ENCODE results near the gene HOXA9. TPM values are rescaled to one million over a fixed set of nuclear protein-coding genes. Genes with fewer than 3 reads are reported as not detected.
A peak's percentile ranks its signal among the peaks of the same experiment; 100 is the strongest.

Gene HOXA9
- total and polyA plus RNA-seq, 7 donors, result 13.0 to 35.7 (median 21.6) TPM

GRCh38 chr7:27164045-27164366, 1.3 kb downstream of the HOXA9 start:
- 4 to 17% methylated on average over 12 of the region's 12 CpGs for WGBS, 2 donors
- no peak for TF ChIP-seq POLR2AphosphoS5 (IDR thresholded peaks at IDR 0.05)
- no peak for TF ChIP-seq EP300 (IDR thresholded peaks at IDR 0.05)
- no peak for TF ChIP-seq POLR2A (IDR thresholded peaks at IDR 0.05)
- TF ChIP-seq CTCF (IDR thresholded peaks at IDR 0.05), result no peak
- Histone ChIP-seq H3K27ac (peak overlapping the region in 3 of 4 donors; percentile 97 to 98 (median 98)), H3K9me3 (no peaks in the 10 kb centered on the region), H3K36me3 (no peaks in the 10 kb centered on the region), H3K27me3 (no peaks in the 10 kb centered on the region), H3K4me1 (peaks cover 0 to 52% (median 44%) of the 10 kb centered on the region in 4 donors), H3K4me3 (peak overlapping the region; percentile 80 to 85 (median 82))
- DNase-seq, result no peak
- intact Hi-C loops (cut with DNase I), result loop anchor here (2.0 kb wide), 1 partner anchor 13 kb away; no protein-coding TSS in a partner anchor

- TF ChIP-seq EP300 (IDR thresholded peaks at IDR 0.05), result no peak
- no peak for TF ChIP-seq POLR2AphosphoS5 (IDR thresholded peaks at IDR 0.05)
- TF ChIP-seq POLR2A (IDR thresholded peaks at IDR 0.05), result no peak
- no peak for TF ChIP-seq CTCF (IDR thresholded peaks at IDR 0.05)
- H3K27ac ChIP-seq, result peak overlapping the region in 3 of 4 donors; percentile 97 to 98 (median 98)
- H3K36me3 ChIP-seq, result no peaks in the 10 kb centered on the region
- peak; percentile 67 for DNase-seq
- WGBS, 2 donors, result 6 to 23% methylated on average over 24 of the region's 24 CpGs
- H3K4me3 ChIP-seq, result peak overlapping the region; percentile 80 to 85 (median 82)
- H3K27me3 ChIP-seq, result no peaks in the 10 kb centered on the region
- peaks cover 0 to 52% (median 44%) of the 10 kb centered on the region in 4 donors for H3K4me1 ChIP-seq
- intact Hi-C loops (cut with DNase I), result loop anchor here (2.0 kb wide), 1 partner anchor 13 kb away; no protein-coding TSS in a partner anchor
- H3K9me3 ChIP-seq, result no peaks in the 10 kb centered on the region
These were observed 1.9 kb downstream of the HOXA9 start for GRCh38 chr7:27163288-27164044.

GRCh38 chr7:27162561-27163287, 2.6 kb downstream of the HOXA9 start:
- intact Hi-C loops (cut with DNase I), result no loop called here
- no peaks in the 10 kb centered on the region for H3K27me3 ChIP-seq
- H3K4me1 ChIP-seq, result peaks cover 0 to 50% (median 39%) of the 10 kb centered on the region in 4 donors
- peak overlapping the region in 3 of 4 donors; percentile 97 to 98 (median 98) for H3K27ac ChIP-seq
- TF ChIP-seq EP300 (IDR thresholded peaks at IDR 0.05) (no peak), CTCF (IDR thresholded peaks at IDR 0.05) (no peak)
- no peak for DNase-seq
- H3K9me3 ChIP-seq, result no peaks in the 10 kb centered on the region
- H3K36me3 ChIP-seq, result no peaks in the 10 kb centered on the region
- H3K4me3 ChIP-seq, result peak overlapping the region; percentile 80 to 85 (median 82)
- 10 to 39% methylated on average over 7 of the region's 7 CpGs for WGBS, 2 donors

GRCh38 chr7:27161721-27162560, 3.4 kb downstream of the HOXA9 start:
- H3K36me3 ChIP-seq, result no peaks in the 10 kb centered on the region
- 6 to 27% methylated on average over 30 of the region's 30 CpGs for WGBS, 2 donors
- H3K27me3 ChIP-seq, result no peaks in the 10 kb centered on the region
- TF ChIP-seq EP300 (IDR thresholded peaks at IDR 0.05), result no peak
- TF ChIP-seq CTCF (IDR thresholded peaks at IDR 0.05), result no peak
- TF ChIP-seq POLR2A (IDR thresholded peaks at IDR 0.05), result no peak
- no peak for TF ChIP-seq POLR2AphosphoS5 (IDR thresholded peaks at IDR 0.05)
- H3K4me1 ChIP-seq, result peaks cover 0 to 49% (median 36%) of the 10 kb centered on the region in 4 donors
- no peaks in the 10 kb centered on the region for H3K9me3 ChIP-seq
- peak overlapping the region in 3 of 4 donors; percentile 97 to 98 (median 98) for H3K27ac ChIP-seq
- peak overlapping the region; percentile 38 to 85 (median 82) for H3K4me3 ChIP-seq
- DNase-seq, result peak; percentile 72
- intact Hi-C loops (cut with DNase I), result loop anchor here (1.0 to 2.0 kb wide), 3 partner anchors 475 to 961 kb away; partner anchors contain the start of genes CBX3 and HNRNPA2B1

Measured in sigmoid colon (tissue), 7 donors.